GM23248 (cell line): ENCODE data around the gene RARB. TPM values are rescaled to one million over a fixed set of nuclear protein-coding genes. Genes with fewer than 3 reads are reported as not detected.

Source experiments
- DNase-seq: peaks from one replicate; pipeline ENCODE4 v3.0.0-alpha.2; 2015
- H2AFZ ChIP-seq: fragments of 200-600 bp; sonication (generic); 2 replicates; pipeline ENCODE4 v1.6.1; 2016; ENCODE audit warnings: antibody characterized with exemption
- H3F3A ChIP-seq: fragments of 200-600 bp; sonication (generic); 2 replicates; pipeline ENCODE4 v1.6.1; 2016; ENCODE audit warnings: mild to moderate bottlenecking, antibody characterized with exemption, mixed run types; ENCODE audit not compliant: insufficient read depth
- H3K27ac ChIP-seq: fragments of 200-600 bp; sonication (generic); 2 replicates; pipeline ENCODE4 v1.5.1; 2016; ENCODE audit warnings: mild to moderate bottlenecking
- H3K27me3 ChIP-seq: fragments of 200-600 bp; sonication (generic); replicated peaks from 2 replicates; pipeline ENCODE4 v1.6.1; 2016; ENCODE audit warnings: mild to moderate bottlenecking; ENCODE audit not compliant: insufficient read depth
- H3K36me3 ChIP-seq: fragments of 200-600 bp; sonication (generic); 2 replicates; pipeline ENCODE4 v1.6.1; 2016; ENCODE audit warnings: low read depth, mild to moderate bottlenecking
- H3K4me1 ChIP-seq: fragments of 200-600 bp; sonication (generic); 2 replicates; pipeline ENCODE4 v1.6.1; 2016; ENCODE audit warnings: mild to moderate bottlenecking; ENCODE audit not compliant: insufficient read depth
- H3K4me2 ChIP-seq: fragments of 200-600 bp; sonication (generic); one replicate; pipeline ENCODE4 v1.6.1; 2016; ENCODE audit warnings: mild to moderate bottlenecking; ENCODE audit not compliant: unreplicated experiment
- H3K4me3 ChIP-seq: fragments of 200-600 bp; sonication (generic); 2 replicates; pipeline ENCODE4 v1.5.1; 2016; ENCODE audit warnings: mild to moderate bottlenecking
- H3K79me2 ChIP-seq: fragments of 200-600 bp; sonication (generic); 2 replicates; pipeline ENCODE4 v1.6.1; 2016; ENCODE audit warnings: mild to moderate bottlenecking; ENCODE audit not compliant: insufficient read depth
- H3K9ac ChIP-seq: fragments of 200-600 bp; sonication (generic); 2 replicates; pipeline ENCODE4 v1.6.1; 2016; ENCODE audit warnings: mild to moderate bottlenecking
- H3K9me2 ChIP-seq: fragments of 200-600 bp; sonication (generic); 2 replicates; pipeline ENCODE4 v1.6.1; 2016; ENCODE audit warnings: mixed run types, mild to moderate bottlenecking, moderate library complexity; ENCODE audit not compliant: insufficient read depth
- H3K9me3 ChIP-seq: fragments of 200-600 bp; sonication (generic); one replicate; pipeline ENCODE4 v1.6.1; 2017; ENCODE audit warnings: low read depth
- H4K20me1 ChIP-seq: fragments of 200-600 bp; sonication (generic); 2 replicates; pipeline ENCODE4 v1.6.0; 2016; ENCODE audit not compliant: insufficient read depth
- EZH2 ChIP-seq: fragments of 200-600 bp; sonication (generic); IDR thresholded peaks from 2 replicates; pipeline ENCODE4 v1.6.1; 2018; ENCODE audit warnings: antibody characterized with exemption, mild to moderate bottlenecking; ENCODE audit not compliant: insufficient read depth, poor library complexity, severe bottlenecking
- EZH2phosphoT487 ChIP-seq: fragments of 200-600 bp; sonication (generic); IDR thresholded peaks from 2 replicates; pipeline ENCODE4 v1.6.1; 2018; ENCODE audit warnings: antibody characterized with exemption, moderate library complexity, mild to moderate bottlenecking, low read depth; ENCODE audit not compliant: insufficient read depth
- WGBS, 2 experiments: methylation state at CpG; one replicate each; pipeline ENCODE4 v1.1.6; 2015 to 2017; ENCODE audit warnings: low lambda C conversion rate in 2 of 2, low coverage in 1 of 2; ENCODE audit errors: missing lambda C conversion rate in 2 of 2; 5-methylcytosine and 5-hydroxymethylcytosine counted together
- in situ Hi-C: fragments of 300-500 bp; cut with MboI; formaldehyde crosslinking; loops from 2 replicates; pipeline ENCODE4 v1.15.0; 2020
- polyA plus RNA-seq: library from polyadenylated mRNA; unstranded; fragments of >200 nt; fragmentation: Nextera tagmentation; extraction: Ambion mirVana; gene quantifications from 2 replicates; pipeline ENCODE4 v1.2.1, GENCODE V29; 2016
- total RNA-seq: library from RNA; depleted of rRNA; stranded (reverse); fragments of >200 nt; shearing (Covaris generic); gene quantifications from 2 replicates; pipeline ENCODE4 v1.2.3, GENCODE V29; 2014

Gene RARB
- total and polyA plus RNA-seq, 2 experiments from 2014 or later = 0.11 TPM; not detected in 1

DNA sequence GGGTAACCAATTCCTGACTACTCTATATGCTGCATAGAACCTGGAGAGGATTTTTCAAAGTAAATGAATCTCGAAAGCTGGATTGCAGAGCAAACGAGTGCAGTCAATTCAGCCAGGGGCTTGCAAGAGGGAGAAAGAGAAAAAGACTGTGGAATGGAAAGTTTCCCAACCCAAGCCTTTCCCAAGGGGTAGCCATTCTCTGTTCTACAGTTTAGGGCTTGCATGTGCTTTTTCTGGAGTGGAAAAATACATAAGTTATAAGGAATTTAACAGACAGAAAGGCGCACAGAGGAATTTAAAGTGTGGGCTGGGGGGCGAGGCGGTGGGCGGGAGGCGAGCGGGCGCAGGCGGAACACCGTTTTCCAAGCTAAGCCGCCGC, 511 bp upstream of the RARB start:
- Histone ChIP-seq H2AFZ (peak overlapping the region; percentile 95), H3F3A (no peaks in the 10 kb centered on the region; the same call in 1 of the 2 replicates), H3K79me2 (no peaks in the 10 kb centered on the region), H3K4me1 (peaks cover 7% of the 10 kb centered on the region; the same call in 1 of the 2 replicates), H3K9me2 (no peaks in the 10 kb centered on the region), H3K9ac (peak overlapping the region; percentile 76), H3K36me3 (no peaks in the 10 kb centered on the region), H3K9me3 (no peaks in the 10 kb centered on the region), H4K20me1 (no peaks in the 10 kb centered on the region), H3K27me3 (no peaks in the 10 kb centered on the region), H3K4me2 (peak overlapping the region; percentile 98), H3K4me3 (peak overlapping the region; percentile 79), H3K27ac (no peak overlapping the region)
- TF ChIP-seq EZH2 (no peak), EZH2phosphoT487 (no peak)
- WGBS, 2 experiments = 1 to 2% methylated on average over 13 of the region's 13 CpGs
- DNase-seq = peak; percentile 46
- in situ Hi-C loops = no loop called here

DNA sequence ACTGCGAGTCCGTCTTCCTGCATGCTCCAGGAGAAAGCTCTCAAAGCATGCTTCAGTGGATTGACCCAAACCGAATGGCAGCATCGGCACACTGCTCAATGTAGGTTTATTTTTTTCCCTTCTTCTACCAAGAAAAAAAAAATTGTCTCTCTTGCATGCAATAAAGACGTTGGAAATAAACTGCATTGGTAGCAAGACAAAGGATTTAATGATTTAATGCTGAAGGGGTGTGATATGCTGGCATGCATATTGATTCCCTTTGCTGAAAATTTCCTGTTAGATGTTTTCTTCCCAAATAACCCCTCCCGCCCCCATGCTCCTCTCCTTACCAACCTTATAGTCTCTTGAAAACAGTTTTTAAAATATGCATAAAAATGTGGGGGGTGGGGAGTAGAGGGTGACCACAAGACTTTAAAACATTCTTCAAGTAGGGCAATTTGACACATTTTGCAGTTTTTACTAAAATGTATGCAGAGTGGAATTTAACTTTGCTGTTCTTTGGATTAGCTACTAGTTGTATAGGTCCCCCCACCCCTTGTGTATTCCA, 799 bp downstream of the RARB start:
- Histone ChIP-seq H3K9ac (no peak overlapping the region), H3K9me2 (no peaks in the 10 kb centered on the region), H3F3A (no peaks in the 10 kb centered on the region; the same call in 1 of the 2 replicates), H3K4me1 (peaks cover 6% of the 10 kb centered on the region; the same call in 1 of the 2 replicates), H3K4me2 (peak overlapping the region; percentile 98), H3K4me3 (no peak overlapping the region), H4K20me1 (no peaks in the 10 kb centered on the region), H3K9me3 (no peaks in the 10 kb centered on the region), H3K79me2 (no peaks in the 10 kb centered on the region), H3K36me3 (no peaks in the 10 kb centered on the region), H2AFZ (peak overlapping the region; percentile 95), H3K27ac (no peak overlapping the region), H3K27me3 (no peaks in the 10 kb centered on the region)
- no peak for DNase-seq
- in situ Hi-C loops = no loop called here
- WGBS, 2 experiments = 58 to 67% methylated on average over 6 of the region's 6 CpGs
- no peak for TF ChIP-seq EZH2phosphoT487
- TF ChIP-seq EZH2 = no peak

DNA sequence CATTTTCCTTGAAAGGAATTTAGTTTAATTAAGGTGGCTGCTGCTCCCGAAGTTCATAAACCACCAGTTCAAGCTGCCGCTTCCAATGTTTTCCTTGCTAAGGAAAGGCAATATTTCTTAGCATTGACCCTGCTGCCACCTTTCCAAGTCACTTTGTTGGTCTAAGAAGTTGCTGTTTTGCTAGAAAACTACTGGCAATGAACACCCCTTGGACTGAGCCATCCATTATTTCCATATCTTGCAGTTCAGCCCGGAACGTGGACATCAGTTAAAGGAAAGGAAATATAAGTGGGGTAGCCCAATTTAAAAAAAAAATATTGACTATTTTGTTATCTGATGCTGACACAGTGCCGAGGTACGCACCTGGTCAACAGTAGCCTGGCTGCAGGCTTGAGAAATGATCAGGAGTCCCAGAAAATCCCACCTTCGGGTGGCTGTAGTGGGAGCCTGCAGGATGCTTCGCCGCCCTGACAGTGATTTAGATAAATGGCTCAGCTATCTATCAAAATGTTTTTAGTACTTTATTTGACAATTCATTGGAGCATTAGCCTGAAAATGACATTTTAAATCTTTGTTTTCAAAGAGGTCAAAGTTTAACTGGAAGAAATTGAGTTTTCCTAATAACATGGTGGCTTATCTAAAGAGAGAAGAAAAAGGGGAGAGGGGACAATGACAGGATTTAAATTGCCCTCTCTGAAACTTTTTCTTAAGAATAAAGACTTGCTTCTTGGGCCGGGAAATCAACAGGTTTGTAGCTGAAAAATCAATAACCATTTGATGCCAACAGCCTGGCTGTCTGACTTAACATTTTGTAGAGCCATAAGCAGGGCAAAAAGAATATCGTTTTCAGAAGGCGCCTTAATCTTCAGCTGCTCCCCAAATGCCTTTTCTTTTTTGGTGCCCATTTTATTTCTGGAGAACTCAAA, 1.6 kb downstream of the RARB start:
- Histone ChIP-seq H3K4me3 (no peak overlapping the region), H4K20me1 (no peaks in the 10 kb centered on the region), H3K4me1 (0 out of 2 replicates have a peak, but pooled peaks cover 3% of the 10 kb centered on the region), H2AFZ (no peak overlapping the region), H3F3A (no peaks in the 10 kb centered on the region; the same call in 1 of the 2 replicates), H3K27me3 (no peaks in the 10 kb centered on the region), H3K79me2 (no peaks in the 10 kb centered on the region), H3K36me3 (no peaks in the 10 kb centered on the region), H3K4me2 (no peak overlapping the region), H3K9ac (no peak overlapping the region), H3K9me3 (no peaks in the 10 kb centered on the region), H3K9me2 (no peaks in the 10 kb centered on the region), H3K27ac (no peak overlapping the region)
- TF ChIP-seq EZH2 (no peak), EZH2phosphoT487 (no peak)
- DNase-seq = no peak
- WGBS, 2 experiments = 92 to 94% methylated on average over 12 of the region's 12 CpGs
- in situ Hi-C loops = no loop called here

DNA sequence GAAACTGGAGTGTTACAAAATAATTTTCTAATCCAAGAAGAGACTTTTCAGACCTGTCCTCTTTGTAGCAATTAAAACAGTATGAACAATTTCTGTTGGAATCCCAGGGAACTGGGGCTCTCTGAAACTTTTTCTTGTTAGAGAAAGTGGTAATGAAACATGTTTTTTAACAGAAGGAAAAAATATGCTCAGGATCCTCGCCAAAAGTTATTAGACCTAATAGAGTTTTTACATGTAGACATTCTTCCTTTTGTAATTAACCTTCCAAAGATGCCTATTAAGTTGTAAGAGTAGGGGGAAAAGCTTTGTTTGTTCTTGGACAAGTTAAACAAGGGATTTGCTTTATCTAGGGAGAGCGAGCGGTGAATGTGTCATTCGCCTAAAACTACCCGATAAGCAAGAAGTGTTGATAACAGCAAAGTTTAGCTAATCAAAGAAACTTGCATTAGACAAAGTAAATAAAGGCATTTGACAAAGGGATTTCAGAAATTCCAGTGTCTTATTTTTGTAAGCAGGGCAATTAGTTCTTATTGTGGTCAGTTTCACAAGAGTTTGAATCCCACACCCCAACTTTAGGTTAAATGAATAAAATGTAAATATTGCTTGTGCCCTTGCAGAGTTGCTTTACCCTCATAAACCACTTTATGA, 2.3 kb downstream of the RARB start:
- H3K79me2 ChIP-seq = no peaks in the 10 kb centered on the region
- no peaks in the 10 kb centered on the region for H4K20me1 ChIP-seq
- WGBS, 2 experiments = 86% methylated on average over 5 of the region's 5 CpGs
- H3K4me2 ChIP-seq = no peak overlapping the region
- no peaks in the 10 kb centered on the region for H3K9me3 ChIP-seq
- no peaks in the 10 kb centered on the region for H3K27me3 ChIP-seq
- H3F3A ChIP-seq = no peaks in the 10 kb centered on the region; the same call in 1 of the 2 replicates
- H3K9ac ChIP-seq = no peak overlapping the region
- no peaks in the 10 kb centered on the region for H3K9me2 ChIP-seq
- H3K27ac ChIP-seq = no peak overlapping the region
- 0 out of 2 replicates have a peak, but pooled peaks cover 3% of the 10 kb centered on the region for H3K4me1 ChIP-seq
- H3K36me3 ChIP-seq = no peaks in the 10 kb centered on the region
- TF ChIP-seq EZH2phosphoT487 (no peak), EZH2 (no peak)
- H3K4me3 ChIP-seq = no peak overlapping the region
- no peak for DNase-seq
- no peak overlapping the region for H2AFZ ChIP-seq
- in situ Hi-C loops = no loop called here
